ENCODE results near the gene PODNL1. TPM values are rescaled to one million over a fixed set of nuclear protein-coding genes. Genes with fewer than 3 reads are reported as not detected.

Gene PODNL1
- polyA plus RNA-seq, 1 donor (not counting 4 experiments of a cell fraction or from before 2014, with no cell fraction given) = 1.0 TPM

- H2AFZ ChIP-seq (ENCODE audit: control insufficient read depth, low read length) = peak within 1 kb of the TSS; percentile 75
- DNase-seq (ENCODE audit: low read depth, low spot score) (peak; percentile 98), FAIRE-seq (peak; percentile 79)
- peaks cover 9% of the 10 kb centered on the region for H3K4me1 ChIP-seq (ENCODE audit: control insufficient read depth, extremely low read depth, insufficient read depth, low read length)
- H3K4me2 ChIP-seq (ENCODE audit: control insufficient read depth, extremely low read depth, insufficient read depth, low read depth, low read length) = peak within 1 kb of the TSS; percentile 87
- no peaks in the 10 kb centered on the region for H3K9me1 ChIP-seq (ENCODE audit: control insufficient read depth, extremely low read depth, insufficient read depth, low read length)
- TF ChIP-seq, protein P1, sequence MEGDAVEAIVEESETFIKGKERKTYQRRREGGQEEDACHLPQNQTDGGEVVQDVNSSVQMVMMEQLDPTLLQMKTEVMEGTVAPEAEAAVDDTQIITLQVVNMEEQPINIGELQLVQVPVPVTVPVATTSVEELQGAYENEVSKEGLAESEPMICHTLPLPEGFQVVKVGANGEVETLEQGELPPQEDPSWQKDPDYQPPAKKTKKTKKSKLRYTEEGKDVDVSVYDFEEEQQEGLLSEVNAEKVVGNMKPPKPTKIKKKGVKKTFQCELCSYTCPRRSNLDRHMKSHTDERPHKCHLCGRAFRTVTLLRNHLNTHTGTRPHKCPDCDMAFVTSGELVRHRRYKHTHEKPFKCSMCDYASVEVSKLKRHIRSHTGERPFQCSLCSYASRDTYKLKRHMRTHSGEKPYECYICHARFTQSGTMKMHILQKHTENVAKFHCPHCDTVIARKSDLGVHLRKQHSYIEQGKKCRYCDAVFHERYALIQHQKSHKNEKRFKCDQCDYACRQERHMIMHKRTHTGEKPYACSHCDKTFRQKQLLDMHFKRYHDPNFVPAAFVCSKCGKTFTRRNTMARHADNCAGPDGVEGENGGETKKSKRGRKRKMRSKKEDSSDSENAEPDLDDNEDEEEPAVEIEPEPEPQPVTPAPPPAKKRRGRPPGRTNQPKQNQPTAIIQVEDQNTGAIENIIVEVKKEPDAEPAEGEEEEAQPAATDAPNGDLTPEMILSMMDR (optimal IDR thresholded peaks at IDR 0.05 in 1 of 3, IDR thresholded peaks at IDR 0.05 in 1 of 3, conservative IDR thresholded peaks at IDR 0.05 in 1 of 3; ENCODE audit: extremely low read depth in 1 of 3, insufficient read depth in 2 of 3, low read length in 3 of 3) = no peak
- no peak for TF ChIP-seq EZH2 (IDR thresholded peaks at IDR 0.05; ENCODE audit: low read length)
- H3K9me3 ChIP-seq (ENCODE audit: control insufficient read depth, low read depth, low read length) = no peaks in the 10 kb centered on the region
- dilution Hi-C loops (cut with MboI; ENCODE audit: extremely low pct_ligation_motif_present, low sequenced_read_pairs) = no loop called here
- peaks cover 19% of the 10 kb centered on the region for H3K79me2 ChIP-seq (ENCODE audit: control insufficient read depth, insufficient read depth, low read length)
- peak within 1 kb of the TSS; percentile 62 to 99 (median 78) for H3K4me3 ChIP-seq (ENCODE audit: control insufficient read depth in 2 of 3, extremely low read depth in 1 of 3, insufficient read depth in 2 of 3, low read depth in 1 of 3, low read length in 3 of 3)
- peaks cover 12 to 21% of the 10 kb centered on the region in 2 experiments for H3K36me3 ChIP-seq (ENCODE audit: control insufficient read depth in 2 of 2, extremely low read depth in 1 of 2, insufficient read depth in 2 of 2, low read length in 2 of 2)
- no peaks in the 10 kb centered on the region for H3K27me3 ChIP-seq (ENCODE audit: control insufficient read depth, extremely low read depth, insufficient read depth, low read length)
- H3K9ac ChIP-seq (ENCODE audit: control insufficient read depth, extremely low read depth, insufficient read depth, low read length) = peak within 1 kb of the TSS; percentile 72
- no peaks in the 10 kb centered on the region for H4K20me1 ChIP-seq (ENCODE audit: control insufficient read depth, extremely low read depth, insufficient read depth, low read length)
- peak within 1 kb of the TSS; percentile 49 for H3K27ac ChIP-seq (ENCODE audit: control insufficient read depth, insufficient read depth, low read length)
Measured at GRCh38 chr19:13952154-13952930, 14.1 kb upstream of the PODNL1 start, which contains the start of gene DCAF15. Gene DCAF15, plus strand, starts transcription at chr19:13952509. Its CDS starts 4 bp downstream, at chr19:13952513.

DNA sequence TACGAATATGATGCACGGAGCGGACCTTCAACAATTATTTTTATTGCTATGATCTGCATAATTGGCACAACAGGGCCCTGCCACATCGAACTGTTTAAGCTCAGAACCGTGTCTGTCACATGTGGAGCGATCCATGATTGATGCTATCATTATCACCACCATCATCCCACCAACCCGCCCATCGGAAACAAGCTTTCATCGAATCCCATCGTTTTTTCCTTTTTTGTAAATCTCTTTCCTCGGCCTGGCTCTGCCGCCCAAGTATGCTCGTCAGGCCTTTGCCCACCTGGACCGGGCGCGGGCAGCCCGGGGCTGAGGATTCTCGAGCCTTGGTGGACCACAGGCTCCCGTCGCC, 13.6 kb upstream of the PODNL1 start:
- Histone ChIP-seq H3K79me2 (ENCODE audit: control insufficient read depth, insufficient read depth, low read length) (peaks cover 19% of the 10 kb centered on the region), H3K9me3 (ENCODE audit: control insufficient read depth, low read depth, low read length) (no peaks in the 10 kb centered on the region), H3K36me3 (ENCODE audit: control insufficient read depth in 2 of 2, extremely low read depth in 1 of 2, insufficient read depth in 2 of 2, low read length in 2 of 2) (peaks cover 9 to 16% of the 10 kb centered on the region in 2 experiments), H3K9ac (ENCODE audit: control insufficient read depth, extremely low read depth, insufficient read depth, low read length) (no peak overlapping the region), H3K4me3 (ENCODE audit: control insufficient read depth in 2 of 3, extremely low read depth in 1 of 3, insufficient read depth in 2 of 3, low read depth in 1 of 3, low read length in 3 of 3) (peak overlapping the region; percentile 32 to 59 (median 47)), H3K4me2 (ENCODE audit: control insufficient read depth, extremely low read depth, insufficient read depth, low read depth, low read length) (peak overlapping the region; percentile 77), H3K27ac (ENCODE audit: control insufficient read depth, insufficient read depth, low read length) (no peak overlapping the region), H3K4me1 (ENCODE audit: control insufficient read depth, extremely low read depth, insufficient read depth, low read length) (peaks cover 9% of the 10 kb centered on the region), H4K20me1 (ENCODE audit: control insufficient read depth, extremely low read depth, insufficient read depth, low read length) (no peaks in the 10 kb centered on the region), H2AFZ (ENCODE audit: control insufficient read depth, low read length) (peak overlapping the region; percentile 71), H3K9me1 (ENCODE audit: control insufficient read depth, extremely low read depth, insufficient read depth, low read length) (no peaks in the 10 kb centered on the region), H3K27me3 (ENCODE audit: control insufficient read depth, extremely low read depth, insufficient read depth, low read length) (no peaks in the 10 kb centered on the region)
- dilution Hi-C loops (cut with MboI; ENCODE audit: extremely low pct_ligation_motif_present, low sequenced_read_pairs) = no loop called here
- TF ChIP-seq EZH2 (IDR thresholded peaks at IDR 0.05; ENCODE audit: low read length) = no peak
- TF ChIP-seq, protein P1 (optimal IDR thresholded peaks at IDR 0.05 in 1 of 3, IDR thresholded peaks at IDR 0.05 in 1 of 3, conservative IDR thresholded peaks at IDR 0.05 in 1 of 3; ENCODE audit: extremely low read depth in 1 of 3, insufficient read depth in 2 of 3, low read length in 3 of 3) = no peak
- DNase-seq (ENCODE audit: low read depth, low spot score) (no peak), FAIRE-seq (no peak)

Measured in keratinocyte (primary cell).